ENCODE data around the gene COL7A1.
"Not testable (repeated sequence)": the region's sequence is repeated elsewhere in the genome, so short reads cannot be mapped to it uniquely, and the experiment has no call there.

COL7A1 gene

DNA sequence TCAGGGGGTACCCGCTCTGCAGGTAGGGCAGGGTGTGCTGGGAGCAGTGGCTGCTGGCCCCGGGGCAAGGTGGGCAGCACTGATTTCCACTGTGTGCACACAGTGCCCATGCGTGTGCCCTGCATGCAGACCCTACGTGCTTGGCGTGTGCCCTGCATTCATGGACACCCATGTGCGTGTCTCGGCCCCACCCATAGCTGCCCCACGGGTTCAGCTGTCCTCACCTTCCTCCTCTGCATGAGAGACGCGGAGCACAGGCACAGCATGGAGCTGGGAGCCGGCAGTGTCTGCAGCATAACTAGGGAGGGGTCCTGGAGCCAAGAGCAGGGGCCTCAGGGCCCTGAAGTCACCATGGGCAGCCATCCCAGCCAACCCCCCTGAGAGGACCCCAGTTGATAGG lies 29.9 kb downstream of the COL7A1 start:
- DNase-seq (ENCODE audit: low spot score), result no peak
- FAIRE-seq, result no peak

DNA sequence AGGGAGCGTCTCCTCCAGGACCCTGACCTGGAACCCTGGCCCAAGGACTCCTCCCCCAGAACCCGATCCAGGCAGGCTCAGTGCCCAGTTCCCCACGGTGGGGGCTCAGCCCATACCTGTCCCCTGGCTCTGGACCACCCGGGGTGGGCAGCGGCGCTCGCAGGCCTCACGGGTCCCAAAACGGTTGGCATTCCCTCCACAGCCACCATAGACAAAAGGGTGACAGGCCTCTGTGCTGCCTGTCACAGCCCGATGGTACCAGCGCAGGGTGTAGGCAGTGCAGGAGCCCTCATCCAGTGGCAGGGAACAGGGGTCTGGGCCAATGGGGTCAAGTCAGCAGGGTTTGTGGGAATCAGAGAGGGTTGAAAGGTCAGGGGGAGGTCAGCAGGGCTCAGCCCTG lies 30.5 kb downstream of the COL7A1 start:
- FAIRE-seq (no peak), DNase-seq (ENCODE audit: low spot score) (no peak)

DNA sequence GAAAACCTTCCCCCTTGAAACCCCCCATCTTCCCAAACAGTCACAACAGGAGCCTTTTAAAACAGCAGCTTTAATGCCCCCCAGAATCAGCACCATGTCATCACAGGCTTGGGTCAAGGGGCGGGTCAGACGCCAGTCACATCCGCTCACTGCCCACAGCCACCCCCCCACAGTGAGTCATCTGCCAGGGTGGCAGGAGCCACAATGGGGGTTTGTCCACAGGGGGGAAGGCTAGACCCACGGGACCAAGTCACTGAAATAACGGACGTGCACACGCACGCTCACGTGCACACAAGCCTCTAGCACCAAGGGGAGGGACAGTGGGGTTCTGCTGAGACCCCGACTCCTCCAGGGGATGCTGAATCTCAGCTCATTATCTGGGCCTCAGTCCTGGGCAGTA lies 31.1 kb downstream of the COL7A1 start:
- DNase-seq (ENCODE audit: low spot score) (peak; percentile 85), FAIRE-seq (peak; percentile 76)

DNA sequence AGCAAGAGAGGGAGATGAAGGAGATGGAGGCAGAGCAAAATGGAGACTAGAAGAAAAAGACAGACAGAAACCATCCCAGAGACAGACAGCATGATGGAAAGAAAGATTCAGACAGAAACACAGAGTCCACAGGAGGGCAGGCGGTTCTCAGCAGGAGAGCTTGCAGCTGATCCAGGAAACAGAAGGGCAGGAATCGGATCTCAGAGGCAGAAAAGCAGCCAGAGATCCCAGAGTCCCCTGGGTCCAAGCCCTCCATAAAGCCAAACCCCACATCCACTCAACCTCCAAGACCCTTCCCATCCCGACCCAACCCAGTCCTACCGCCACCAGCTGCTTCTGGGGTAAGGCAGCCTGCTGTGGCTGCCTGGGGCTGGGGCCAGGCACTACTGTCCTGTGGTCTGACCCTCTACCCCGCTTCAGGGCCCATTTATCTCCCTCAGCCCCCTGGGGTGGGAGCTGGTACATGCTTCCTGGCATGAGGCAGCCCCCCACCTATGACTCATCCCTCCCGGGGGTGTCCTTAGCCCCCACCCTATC lies 31.7 kb downstream of the COL7A1 start, which contains the start of gene UCN2:
Gene UCN2, minus strand, starts transcription at position 400 of the 537 bp plus-strand sequence. CDS start 657 bp downstream, outside the sequence.
- DNase-seq (ENCODE audit: low spot score) (peak; percentile 33), FAIRE-seq (no peak)

DNA sequence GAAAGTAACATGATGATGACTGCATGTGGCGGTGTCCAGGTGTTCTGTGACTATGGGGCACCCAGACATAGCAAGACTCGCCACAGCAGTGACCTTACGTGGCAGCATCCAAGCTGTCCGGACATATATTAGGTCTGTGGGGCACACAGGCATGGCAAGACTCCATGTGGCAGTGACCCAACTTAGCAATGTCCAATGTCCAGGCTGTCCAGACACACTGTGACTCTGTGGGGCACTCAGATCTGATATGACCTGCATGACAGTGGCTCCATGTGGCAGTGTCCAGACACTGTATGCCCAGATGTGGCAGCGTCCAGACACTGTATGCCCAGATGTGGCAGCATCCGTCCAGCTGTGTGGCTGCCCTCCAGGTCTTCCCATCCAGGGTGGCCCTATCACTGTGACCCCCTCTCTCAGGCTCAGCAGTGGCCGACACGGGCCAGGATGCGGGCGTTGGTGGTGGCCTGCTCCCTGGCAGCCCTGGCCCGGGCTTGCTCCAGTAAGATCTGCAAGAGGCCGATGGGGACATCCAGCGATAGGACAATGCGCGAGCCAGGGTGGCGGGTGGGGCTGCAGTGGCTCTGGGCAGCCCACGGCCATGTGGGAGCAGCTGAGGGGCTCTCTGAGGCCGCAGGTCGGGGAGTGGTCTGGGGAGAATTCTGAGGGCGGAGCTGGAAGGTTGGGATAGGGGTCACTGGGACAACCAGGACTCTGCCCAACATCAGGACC lies 32.6 kb downstream of the COL7A1 start:
- no peak for FAIRE-seq
- no peak for DNase-seq (ENCODE audit: low spot score)

DNA sequence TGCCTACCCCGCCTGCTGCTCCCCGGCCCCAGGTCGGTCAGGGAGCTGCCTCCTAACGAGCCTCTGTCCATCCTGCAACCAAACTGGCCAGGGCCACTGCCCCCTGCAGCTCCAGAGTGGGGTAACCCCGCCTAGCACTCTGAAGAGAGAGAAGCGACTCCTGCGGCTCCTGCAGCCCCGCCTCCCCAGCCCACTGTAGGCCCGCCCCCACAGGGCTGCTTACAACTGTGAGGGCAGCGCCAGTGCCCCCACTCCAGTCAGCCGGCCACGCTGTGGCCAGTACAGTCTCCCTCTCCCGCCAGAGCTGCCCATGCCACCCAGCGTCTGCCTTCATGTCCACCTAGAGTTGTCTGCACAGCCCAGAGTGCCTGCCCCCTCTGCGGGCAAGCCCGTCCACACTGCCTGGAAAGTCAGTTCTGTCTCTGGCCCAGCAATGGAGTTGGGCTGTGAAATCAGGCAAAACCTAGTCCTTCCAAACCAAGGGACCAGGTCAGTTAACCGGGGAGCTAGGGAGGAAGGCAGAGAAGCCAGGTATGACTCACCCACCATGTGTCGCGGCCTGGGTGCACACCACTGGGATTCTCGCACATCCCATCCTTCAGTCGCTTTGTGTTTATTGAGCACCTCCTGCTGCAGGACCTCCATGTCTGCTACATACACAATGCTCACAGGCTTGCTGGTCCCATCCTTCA lies 33.9 kb downstream of the COL7A1 start:
- FAIRE-seq (peak; percentile 84), DNase-seq (ENCODE audit: low spot score) (peak; percentile 83)

DNA sequence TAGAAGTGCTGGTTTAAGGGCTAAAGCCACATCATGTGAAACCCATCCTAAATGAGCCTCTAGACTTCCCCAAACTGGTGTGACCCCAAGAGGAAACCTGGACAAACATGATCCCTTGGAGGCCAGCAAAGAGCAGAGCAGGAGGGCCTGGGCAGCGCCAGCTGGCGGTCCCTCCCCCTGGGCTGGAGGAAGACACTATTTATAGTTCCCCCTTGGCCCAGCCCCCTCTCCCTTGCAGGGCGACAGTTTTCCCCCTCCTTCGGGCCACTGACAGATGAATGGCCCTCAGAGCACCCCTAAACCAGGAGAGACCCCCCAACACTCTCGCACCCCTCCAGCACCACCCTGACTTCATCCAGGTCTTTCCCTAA lies 34.5 kb downstream of the COL7A1 start:
- FAIRE-seq (no peak), DNase-seq (ENCODE audit: low spot score) (no peak)

DNA sequence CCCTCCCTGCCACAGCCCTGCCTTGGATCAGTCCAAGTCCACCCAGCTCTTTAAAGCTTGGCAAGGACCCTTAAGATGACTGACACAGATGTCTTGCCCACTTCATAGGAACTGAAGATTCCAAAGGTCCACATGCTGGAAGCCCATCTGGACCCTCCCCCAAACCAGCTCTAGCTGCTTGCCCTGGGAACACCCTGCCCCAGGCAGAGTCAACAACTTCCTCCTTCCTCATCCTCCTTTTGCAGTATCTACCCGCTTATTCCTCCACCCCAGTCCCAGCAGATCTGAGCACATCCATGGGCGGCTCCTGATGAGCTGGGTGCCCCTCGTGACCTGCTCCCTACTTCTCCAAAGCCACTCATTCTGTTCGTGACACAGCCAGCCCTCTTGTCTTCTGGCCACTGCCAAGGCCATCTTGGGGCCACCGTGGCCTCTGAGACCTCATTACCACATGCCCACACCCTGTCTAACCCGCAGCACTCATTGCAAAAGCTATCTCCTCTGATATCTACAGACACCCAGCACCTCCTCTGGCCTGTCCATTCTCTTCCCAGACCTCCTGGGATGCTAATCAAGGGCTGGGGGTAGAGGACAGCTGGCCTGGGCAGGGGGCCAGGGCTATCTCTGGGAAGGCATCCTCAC lies 36.5 kb downstream of the COL7A1 start:
- FAIRE-seq (no peak), DNase-seq (ENCODE audit: low spot score) (no peak)

DNA sequence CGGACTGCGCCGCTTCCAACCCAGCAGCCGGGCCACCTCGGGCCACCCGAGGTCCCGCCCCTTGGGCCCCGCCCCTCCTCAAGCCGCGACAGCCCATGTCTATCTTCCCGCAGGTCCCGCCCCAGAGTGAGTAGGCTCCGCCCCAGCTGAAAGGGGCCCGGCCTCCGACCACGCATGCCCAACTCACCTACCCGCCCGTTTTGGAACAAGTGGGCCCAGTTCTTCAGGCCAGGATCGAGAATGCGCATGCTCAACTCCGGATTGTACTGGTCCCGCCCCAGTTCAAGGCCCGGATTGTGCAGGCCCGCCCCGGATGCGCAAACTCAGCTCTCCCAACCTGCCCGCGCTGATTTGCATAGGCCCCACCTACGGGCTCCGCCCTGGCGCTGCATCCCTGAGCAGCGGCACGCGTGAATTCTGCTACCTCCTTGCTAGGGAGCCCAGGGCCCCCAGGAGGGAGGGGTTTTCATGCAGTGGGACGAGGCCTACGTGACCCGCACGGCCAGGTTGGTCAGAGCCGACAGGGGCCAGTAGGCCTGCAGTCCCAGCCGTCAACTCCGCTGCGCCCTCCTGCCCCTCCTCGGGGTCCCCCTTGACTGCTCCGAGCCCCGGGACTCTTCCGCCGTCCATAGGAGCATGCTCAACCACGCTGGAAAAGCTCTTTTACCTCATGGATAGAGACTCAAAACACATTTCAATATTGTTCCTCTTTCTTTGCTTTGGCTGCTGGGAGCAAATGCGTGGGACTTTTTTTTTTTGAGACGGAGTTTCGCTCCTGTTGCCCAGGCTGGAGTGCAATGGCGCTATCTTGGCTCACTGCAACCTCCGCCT lies 38.1 kb downstream of the COL7A1 start, which contains the start of gene PFKFB4:
Gene PFKFB4, minus strand, starts transcription at position 8 of the 831 bp plus-strand sequence. CDS start 26 bp downstream, outside the sequence.
- peak; percentile 86 for FAIRE-seq
- DNase-seq (ENCODE audit: low spot score), result peak; percentile 97

DNA sequence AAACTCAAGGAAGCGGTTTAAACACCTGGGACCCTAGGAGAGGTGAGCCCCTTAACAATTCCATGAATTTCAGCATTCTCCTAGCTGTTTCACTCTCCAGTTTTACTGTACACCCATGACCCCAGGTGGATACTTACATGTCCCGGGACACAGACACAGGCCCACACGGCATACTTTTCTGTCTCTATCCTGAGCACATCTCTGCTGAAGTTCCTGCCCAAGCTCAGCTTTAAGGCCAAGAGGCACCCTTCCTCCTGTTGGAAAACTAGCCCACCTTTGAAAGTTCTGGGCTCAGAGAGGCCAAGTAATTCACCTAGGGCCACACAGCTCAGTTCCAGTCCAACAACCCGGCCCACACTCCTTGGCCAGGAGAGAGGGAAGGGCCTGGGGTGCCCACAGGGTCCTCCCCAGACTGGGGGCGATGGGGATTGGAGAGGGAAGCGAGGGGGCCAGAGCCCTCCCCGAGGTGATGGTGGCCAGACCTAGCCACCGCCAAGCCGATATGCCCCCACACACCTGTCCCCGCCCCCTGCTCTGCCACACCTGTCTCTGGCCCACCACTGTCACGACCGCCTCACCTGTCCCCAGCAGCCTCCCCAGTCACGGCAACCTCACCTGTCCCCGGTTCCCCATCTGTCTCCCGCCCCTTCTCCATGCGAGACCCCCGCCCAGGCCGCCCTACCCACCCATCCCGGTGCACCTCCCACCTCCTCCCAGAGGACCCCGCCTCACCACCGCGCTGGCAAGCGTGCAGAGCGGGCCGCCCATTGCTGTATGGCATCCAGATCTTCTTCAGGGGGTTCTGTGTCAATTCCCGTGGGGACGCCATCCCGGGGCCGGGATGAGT lies 39.0 kb downstream of the COL7A1 start:
- DNase-seq (ENCODE audit: low spot score) (no peak), FAIRE-seq (no peak)

DNA sequence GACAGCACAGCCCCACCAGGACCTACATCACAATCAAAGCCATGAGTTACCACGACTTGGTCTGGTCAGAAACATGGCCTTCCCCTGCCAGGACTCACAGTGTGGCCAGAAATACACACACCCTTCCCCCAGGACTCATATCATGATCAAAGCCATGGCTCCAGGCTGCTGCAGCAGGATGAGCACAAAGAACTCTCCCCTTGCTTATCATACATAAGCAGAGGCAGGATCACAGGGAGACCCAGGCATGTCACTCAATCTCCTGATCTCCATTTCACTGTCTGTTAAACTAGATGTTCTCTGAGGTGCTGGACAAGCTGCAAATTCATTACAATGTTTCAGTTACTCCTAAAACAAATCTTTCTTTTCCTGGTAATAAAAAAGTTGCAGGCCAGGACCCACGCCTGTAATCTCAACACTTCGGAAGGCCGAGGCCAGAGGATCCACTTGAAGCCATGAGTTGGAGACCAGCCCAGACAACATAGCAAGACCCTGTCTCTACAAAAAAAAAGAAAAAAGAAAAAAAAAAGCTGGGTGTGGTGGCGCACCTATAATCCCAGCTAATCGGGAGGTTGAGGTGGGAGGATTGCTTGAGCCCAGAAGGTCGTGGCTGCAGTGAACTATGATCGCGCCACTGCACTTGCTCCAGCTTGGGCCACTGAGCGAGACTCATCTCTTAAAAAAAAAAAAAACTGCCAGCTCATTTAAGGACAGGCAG lies 39.7 kb downstream of the COL7A1 start:
- no peak for FAIRE-seq
- DNase-seq (ENCODE audit: low spot score), result no peak

DNA sequence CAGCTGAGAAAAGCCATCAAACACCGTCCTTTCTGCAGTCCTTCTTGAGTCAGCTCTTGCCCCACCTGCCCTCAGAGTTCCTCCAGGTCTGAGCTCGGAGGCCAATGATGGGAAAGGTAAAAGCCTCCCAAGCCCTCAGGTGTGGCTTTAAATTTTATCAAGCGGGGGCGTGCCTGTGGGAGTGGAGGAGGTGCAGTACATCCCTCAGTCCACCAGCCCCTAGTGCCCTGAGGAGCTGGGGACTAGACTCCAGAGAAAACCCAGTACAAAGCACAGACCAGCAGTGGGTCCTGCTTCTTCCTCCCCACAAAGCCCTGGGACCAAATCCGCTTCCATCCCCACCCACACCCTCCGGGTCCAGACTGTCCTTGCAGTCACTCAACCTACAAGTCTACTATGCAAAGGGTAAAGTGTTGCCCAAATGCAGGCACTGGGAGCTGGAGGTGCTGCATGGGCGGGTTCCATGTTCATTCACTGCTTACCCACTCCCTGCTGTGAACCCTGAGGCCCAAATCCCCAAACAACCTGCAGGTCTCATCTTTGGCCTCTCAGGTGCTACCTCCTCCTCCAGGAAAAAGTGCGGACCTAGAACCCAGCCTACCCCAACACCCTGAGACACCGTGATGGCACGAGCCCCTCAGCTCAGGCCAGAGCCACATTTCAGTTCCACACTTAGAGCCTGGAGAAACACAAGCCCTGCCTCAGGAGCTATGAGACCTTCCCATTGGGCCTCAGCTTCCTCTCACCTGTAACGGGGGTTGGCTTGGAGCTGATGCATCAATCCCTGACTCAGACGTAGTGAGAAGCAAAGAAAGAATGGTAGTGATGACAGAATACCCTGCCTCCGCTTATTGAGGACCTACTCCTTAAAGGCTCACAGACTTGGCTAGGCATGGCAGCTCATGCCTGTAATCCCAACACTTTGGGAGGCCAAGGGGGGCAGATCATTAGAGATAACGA lies 41.0 kb downstream of the COL7A1 start:
- FAIRE-seq (no peak), DNase-seq (ENCODE audit: low spot score) (no peak)

DNA sequence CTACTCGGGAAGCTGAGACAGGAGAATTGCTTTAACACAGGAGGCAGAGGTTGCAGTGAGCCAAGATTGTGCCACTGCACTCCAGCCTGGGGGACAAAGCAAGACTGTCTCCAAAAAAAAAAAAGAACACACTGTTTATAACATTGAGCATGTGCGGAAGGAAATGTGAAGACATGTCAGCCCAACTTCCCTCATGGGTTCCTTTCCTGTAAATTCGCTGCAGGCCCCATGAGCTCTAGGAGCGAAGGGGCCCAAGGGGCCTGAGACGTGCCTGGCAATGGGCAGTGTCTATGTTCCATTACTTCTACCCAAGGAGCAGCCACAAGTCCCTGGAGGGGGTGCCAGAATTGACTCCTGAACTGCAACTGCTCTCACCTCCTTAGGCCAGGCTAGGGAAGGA lies 41.8 kb downstream of the COL7A1 start:
- FAIRE-seq, result no peak

DNA sequence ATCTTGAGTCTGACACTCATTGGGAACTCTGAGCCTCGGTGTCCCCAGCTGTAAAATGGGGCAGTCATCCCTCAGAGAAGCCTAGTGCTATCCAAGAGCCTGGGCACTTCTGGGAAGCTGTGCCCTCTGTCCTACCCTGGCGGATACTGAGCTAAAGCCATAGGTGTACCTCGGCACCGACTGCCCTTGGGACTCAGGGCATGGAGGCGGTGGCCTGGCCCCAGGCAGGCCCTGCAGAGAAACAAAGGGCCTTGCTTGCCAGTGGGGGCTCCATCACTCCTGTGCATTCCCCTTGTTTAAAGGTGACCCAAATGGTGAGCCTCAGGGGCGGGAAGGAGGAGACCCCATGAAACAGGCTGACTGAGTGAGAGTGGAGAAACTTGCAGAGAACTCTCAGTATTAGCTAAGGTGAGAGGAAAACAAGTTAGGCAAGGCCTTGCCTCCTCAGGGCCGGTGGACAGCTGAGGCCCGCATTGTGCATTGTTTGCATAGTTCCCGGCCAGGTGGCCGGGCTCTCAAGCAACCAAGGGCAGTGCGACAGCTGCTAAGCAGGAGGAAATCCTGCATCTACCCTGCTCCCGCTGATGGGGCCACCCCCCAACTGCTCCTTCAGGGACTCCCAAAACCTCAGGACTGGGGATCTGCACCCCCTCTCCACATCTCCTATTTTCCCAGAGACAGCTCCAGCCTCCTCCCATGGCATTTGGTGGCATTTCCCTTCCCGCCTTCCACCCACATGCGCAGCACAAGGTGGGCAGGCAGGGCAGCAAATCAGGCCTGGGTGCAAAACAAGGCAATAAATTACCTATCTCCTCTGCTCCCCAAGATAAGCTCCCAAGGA lies 42.8 kb downstream of the COL7A1 start:
- no peak for FAIRE-seq

More for the DNA sequence above, 41.8 kb downstream of the COL7A1 start:
- DNase-seq (ENCODE audit: low spot score), result no peak

DNA sequence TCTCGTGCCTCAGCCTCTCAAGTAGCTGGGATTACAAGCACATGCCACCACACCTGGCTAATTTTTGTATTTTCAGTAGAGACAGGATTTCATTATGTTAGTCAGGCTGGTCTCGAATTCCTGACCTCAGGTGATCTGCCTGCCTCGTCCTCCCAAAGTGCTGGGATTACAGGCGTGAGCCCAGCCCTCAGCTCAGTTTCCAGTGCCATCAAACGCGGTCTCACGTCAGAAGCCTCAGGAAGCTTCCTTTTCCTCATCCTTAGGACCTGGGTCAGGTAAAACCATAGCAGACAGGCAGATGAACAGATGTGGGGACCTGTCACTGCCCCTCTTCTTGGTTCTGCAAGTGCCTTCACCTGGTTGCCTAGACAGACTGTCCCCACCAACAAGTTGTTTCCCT lies 43.5 kb downstream of the COL7A1 start:
- FAIRE-seq; DNase-seq (ENCODE audit: low spot score): not testable (repeated sequence)

More for the DNA sequence above, 42.8 kb downstream of the COL7A1 start:
- DNase-seq (ENCODE audit: low spot score), result no peak

DNA sequence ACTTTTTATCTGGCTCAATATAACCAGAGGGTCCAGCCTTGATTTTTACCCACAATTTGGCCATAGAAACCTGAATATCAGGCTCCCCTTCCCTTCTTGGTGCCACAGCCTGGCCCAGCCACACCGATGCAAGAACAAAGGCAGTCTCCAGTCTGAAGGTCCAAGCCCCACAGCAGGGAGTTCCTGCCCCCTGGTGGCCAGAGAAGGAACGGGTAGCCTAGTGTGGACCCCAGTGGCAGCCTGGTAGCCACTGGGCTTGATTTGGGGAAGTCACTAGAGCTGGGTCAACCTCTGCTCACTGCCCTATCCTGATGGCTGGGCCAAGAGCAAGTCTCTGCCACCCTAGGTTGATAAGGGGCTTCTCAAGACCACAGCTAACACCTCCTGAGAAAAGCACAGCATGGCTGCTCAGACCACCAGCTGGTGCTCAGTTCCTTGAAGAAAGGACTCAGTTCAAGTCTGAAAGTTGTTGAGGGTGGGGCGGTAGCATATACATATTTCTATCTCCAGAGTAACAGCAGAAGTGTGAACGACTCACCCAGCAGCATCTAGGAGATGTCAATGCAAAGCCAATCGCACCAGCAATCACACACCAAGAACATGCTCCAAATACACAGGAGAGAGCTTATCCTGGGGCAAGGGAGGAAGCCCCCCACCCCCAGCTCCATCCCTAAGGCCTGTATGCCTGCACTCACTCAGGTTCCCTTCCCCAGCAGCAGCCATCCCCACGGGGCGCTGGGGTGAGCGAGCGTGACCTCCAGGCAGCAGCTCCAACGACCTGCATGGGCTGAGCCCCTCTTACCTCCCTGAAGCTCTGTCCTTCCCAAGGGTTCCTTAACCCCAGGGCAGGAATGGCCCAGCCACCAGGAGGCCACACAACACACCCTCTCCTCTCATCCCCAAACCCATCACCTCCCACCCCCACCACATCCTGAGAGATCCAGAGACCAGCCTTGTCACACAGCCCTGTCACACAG lies 46.1 kb downstream of the COL7A1 start:
- no peak for FAIRE-seq
- DNase-seq (ENCODE audit: low spot score), result peak; percentile 57
